ENCODE results near the gene CHSY3.

The CHSY3 gene

GRCh38 chr5:130110328-130110727 lies 206.1 kb downstream of the CHSY3 start:
- Histone ChIP-seq H3K4me2 (ENCODE audit: low read length) (no peak overlapping the region), H3K4me1 (ENCODE audit: control insufficient read depth, low read length) (peaks cover 12% of the 10 kb centered on the region), H3K27me3 (ENCODE audit: control insufficient read depth, low read length) (no peaks in the 10 kb centered on the region), H3K9me2 (replicated peaks; ENCODE audit: control insufficient read depth, low read length) (no peaks in the 10 kb centered on the region), H3F3A (ENCODE audit: control insufficient read depth, insufficient read depth) (no peaks in the 10 kb centered on the region), H3K4me3 (ENCODE audit: low read length) (no peak overlapping the region), H3K36me3 (ENCODE audit: control insufficient read depth, low read length) (no peaks in the 10 kb centered on the region), H3K27ac (ENCODE audit: low read depth, low read length) (no peak overlapping the region), H3K9me3 (ENCODE audit: control insufficient read depth, insufficient read depth, low read length) (no peaks in the 10 kb centered on the region), H4K20me1 (ENCODE audit: control insufficient read depth, insufficient read depth, low read depth, low read length) (no peaks in the 10 kb centered on the region), H3K79me2 (ENCODE audit: control insufficient read depth, low read length) (no peaks in the 10 kb centered on the region)
- TF ChIP-seq EZH2phosphoT487 (IDR thresholded peaks at IDR 0.05; ENCODE audit: borderline replicate concordance, low read length): no peak
- no peak for TF ChIP-seq CTCF (IDR thresholded peaks at IDR 0.05; ENCODE audit: low read depth, low read length, poor library complexity, severe bottlenecking)

- Histone ChIP-seq H3K4me2 (ENCODE audit: low read length) (peak overlapping the region; percentile 7; the same call in 1 of the 2 replicates), H3F3A (ENCODE audit: control insufficient read depth, insufficient read depth) (no peaks in the 10 kb centered on the region), H4K20me1 (ENCODE audit: control insufficient read depth, insufficient read depth, low read depth, low read length) (no peaks in the 10 kb centered on the region), H3K9me3 (ENCODE audit: control insufficient read depth, insufficient read depth, low read length) (no peaks in the 10 kb centered on the region), H3K4me1 (ENCODE audit: control insufficient read depth, low read length) (peaks cover 12% of the 10 kb centered on the region), H3K9me2 (replicated peaks; ENCODE audit: control insufficient read depth, low read length) (no peaks in the 10 kb centered on the region), H3K79me2 (ENCODE audit: control insufficient read depth, low read length) (no peaks in the 10 kb centered on the region), H3K27me3 (ENCODE audit: control insufficient read depth, low read length) (no peaks in the 10 kb centered on the region), H3K27ac (ENCODE audit: low read depth, low read length) (no peak overlapping the region), H3K4me3 (ENCODE audit: low read length) (no peak overlapping the region), H3K36me3 (ENCODE audit: control insufficient read depth, low read length) (no peaks in the 10 kb centered on the region)
- TF ChIP-seq CTCF (IDR thresholded peaks at IDR 0.05; ENCODE audit: low read depth, low read length, poor library complexity, severe bottlenecking) (no peak), EZH2phosphoT487 (IDR thresholded peaks at IDR 0.05; ENCODE audit: borderline replicate concordance, low read length) (no peak)
Observed at GRCh38 chr5:130111746-130112145, 207.5 kb downstream of the CHSY3 start.

- Histone ChIP-seq H3K79me2 (ENCODE audit: control insufficient read depth, low read length) (no peaks in the 10 kb centered on the region), H3K27me3 (ENCODE audit: control insufficient read depth, low read length) (no peaks in the 10 kb centered on the region), H3K36me3 (ENCODE audit: control insufficient read depth, low read length) (no peaks in the 10 kb centered on the region), H3F3A (ENCODE audit: control insufficient read depth, insufficient read depth) (no peaks in the 10 kb centered on the region), H4K20me1 (ENCODE audit: control insufficient read depth, insufficient read depth, low read depth, low read length) (no peaks in the 10 kb centered on the region), H3K4me3 (ENCODE audit: low read length) (no peak overlapping the region), H3K9me2 (replicated peaks; ENCODE audit: control insufficient read depth, low read length) (no peaks in the 10 kb centered on the region), H3K4me1 (ENCODE audit: control insufficient read depth, low read length) (peaks cover 12% of the 10 kb centered on the region), H3K9me3 (ENCODE audit: control insufficient read depth, insufficient read depth, low read length) (no peaks in the 10 kb centered on the region), H3K4me2 (ENCODE audit: low read length) (peak overlapping the region; percentile 7; the same call in 1 of the 2 replicates), H3K27ac (ENCODE audit: low read depth, low read length) (no peak overlapping the region)
- TF ChIP-seq CTCF (IDR thresholded peaks at IDR 0.05; ENCODE audit: low read depth, low read length, poor library complexity, severe bottlenecking): no peak
- no peak for TF ChIP-seq EZH2phosphoT487 (IDR thresholded peaks at IDR 0.05; ENCODE audit: borderline replicate concordance, low read length)
Observed at GRCh38 chr5:130112246-130112645, 208.0 kb downstream of the CHSY3 start.
